GM04504 (cell line): ENCODE data around the gene NELFB.
"Not testable (repeated sequence)": the region's sequence is repeated elsewhere in the genome, so short reads cannot be mapped to it uniquely, and the experiment has no call there.

ENCODE experiments used
- DNase-seq: peaks from one replicate; pipeline ENCODE4 v3.0.0-alpha.2; 2012; ENCODE audit warnings: low read depth

The NELFB gene

DNA sequence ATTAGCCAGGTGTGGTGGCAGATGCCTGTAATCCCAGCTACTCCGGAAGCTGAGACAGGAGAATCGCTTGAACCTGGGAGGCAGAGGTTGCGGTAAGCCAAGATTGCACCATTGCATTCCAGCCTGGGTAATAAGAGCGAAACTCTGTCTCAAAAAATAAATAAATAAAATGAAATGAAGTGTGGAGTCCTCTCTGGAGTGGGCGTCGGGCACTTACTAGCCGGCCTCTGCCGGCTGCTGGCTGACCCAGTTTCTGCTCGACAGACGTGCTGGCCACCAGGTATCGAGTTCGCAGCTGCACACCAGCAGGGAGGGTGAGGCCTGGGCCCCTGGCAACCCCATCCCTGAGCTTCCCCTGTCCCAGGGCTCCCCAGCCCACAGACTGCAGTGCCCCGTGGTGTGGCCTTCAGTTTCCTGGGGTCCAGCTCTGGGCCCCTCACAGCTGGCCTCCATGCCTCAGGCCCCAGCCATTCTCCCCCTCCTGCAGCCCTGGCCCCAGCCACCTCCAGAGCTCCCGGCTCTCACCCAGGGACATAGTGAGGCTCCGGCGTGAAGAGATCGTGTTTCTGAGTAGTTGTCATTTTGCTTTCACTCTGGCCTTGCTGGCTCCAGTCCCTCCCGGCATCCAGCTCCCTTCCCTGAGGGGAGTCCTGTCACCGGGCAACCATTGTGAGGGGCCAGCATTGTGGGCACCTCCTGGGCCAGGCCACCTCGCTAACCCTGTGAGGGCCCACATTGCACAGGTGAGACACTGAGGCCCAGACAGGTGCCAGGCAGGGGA lies 7.8 kb upstream of the NELFB start:
- no peak for DNase-seq

DNA sequence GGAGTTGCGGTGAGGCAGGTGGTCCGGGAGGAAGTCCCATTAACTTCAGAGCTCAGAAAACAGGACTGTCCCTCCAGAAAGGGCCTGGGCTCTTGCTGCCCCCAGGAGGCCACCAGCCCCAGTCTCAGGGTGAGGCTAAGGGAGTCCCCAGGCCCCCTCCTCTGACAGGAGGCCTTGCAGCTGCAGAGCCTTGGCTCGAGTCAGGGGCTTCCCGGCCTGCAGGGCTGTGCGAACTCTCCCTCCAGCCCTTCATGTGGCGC lies 7.3 kb upstream of the NELFB start:
- no peak for DNase-seq

DNA sequence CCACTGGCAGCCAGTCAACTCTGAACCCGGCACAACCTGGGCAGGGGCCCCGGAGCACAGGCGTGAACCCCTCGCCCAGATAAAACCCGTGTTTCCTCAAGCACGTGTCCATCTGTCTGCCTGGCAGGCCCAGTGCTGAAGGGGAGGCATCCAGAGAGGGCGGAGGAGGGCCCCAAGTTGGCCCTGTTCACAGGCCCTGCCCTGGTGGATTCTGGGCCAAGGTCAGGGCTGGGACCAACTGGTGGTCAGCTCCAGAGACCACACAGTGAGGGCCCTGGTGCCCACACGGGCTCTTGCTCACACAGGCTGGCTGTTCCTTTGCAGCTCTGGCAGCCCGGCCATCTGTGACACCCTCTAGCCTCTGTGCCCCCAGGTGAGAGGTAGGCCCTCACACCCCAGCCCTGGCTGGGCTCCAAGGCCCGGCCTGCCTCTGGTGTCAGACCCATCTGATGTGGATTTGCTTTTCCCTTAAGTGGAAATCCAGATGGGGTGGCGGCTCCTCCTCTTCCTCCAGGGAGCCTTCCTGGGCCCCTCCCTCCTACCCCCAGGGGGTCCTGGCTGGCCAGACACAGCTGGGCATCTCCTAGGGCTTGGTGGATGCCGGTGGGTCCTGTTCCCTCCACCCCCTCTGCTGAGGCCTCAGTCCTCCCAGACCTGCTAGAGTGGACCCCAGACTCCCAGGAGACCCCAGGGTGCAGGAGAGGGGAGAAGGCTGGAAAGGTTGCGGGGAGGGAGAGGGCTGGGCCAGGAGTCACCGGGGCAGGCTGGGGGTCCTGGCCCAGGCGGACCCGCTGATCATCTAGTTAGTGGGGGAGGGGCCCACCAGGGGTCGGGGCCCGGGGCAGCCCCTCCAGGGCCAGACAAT lies 4.6 kb upstream of the NELFB start:
- no peak for DNase-seq

DNA sequence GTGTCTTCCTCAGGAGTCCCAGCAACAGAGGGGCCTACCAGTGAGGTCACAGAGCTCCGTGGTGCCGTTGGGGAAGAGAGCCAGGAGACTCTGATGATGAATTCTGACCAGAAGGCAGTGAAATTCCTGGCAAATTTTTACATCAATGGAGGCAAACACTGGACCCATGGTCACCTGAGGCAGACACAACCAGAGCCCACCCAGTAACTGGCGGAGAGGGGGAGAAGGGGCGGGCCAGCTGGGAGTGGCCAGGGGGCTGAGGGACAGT lies 4.0 kb upstream of the NELFB start, which contains the start of gene STPG3:
TSS of gene STPG3 (plus strand) at position 93 of the 268 bp plus-strand sequence. CDS start at position 94, 1 bp downstream.
- DNase-seq, result no peak

DNA sequence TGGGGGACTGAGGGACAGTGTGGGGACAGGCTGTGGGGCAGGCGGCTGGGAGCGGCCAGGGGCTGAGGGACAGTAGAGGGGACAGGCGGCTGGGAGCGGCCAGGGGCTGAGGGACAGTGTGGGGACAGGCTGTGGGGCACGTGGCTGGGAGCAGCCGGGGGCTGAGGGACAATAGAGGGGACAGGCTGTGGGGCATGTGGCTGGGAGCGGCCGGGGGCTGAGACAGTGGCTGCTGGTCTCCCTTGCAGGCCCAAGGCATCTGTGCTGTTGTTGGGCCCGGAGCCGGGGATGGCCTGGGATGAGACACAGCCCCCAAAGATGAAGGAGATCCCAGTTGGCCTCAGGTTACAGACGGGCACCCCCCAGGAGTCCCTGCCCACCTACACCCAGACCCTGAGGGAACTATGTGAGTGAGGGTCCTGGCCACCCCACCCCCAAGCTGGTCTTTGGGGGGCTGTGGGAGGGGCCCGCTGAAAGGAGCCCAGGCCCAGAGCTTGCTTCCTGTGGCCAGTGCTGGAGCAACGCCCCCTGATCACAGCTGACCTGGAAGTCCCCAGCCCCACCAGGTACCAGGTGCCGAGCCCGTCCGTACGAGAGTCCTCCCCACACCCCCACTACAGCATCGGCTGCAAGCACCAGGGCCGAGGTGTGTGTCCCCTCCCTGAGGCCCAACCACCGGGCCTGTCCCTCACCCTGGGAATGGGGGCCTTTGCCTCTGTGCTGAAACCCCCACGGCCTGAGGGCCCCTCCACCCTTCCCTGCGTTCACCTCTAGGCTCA lies 3.4 kb upstream of the NELFB start:
- no peak for DNase-seq

DNA sequence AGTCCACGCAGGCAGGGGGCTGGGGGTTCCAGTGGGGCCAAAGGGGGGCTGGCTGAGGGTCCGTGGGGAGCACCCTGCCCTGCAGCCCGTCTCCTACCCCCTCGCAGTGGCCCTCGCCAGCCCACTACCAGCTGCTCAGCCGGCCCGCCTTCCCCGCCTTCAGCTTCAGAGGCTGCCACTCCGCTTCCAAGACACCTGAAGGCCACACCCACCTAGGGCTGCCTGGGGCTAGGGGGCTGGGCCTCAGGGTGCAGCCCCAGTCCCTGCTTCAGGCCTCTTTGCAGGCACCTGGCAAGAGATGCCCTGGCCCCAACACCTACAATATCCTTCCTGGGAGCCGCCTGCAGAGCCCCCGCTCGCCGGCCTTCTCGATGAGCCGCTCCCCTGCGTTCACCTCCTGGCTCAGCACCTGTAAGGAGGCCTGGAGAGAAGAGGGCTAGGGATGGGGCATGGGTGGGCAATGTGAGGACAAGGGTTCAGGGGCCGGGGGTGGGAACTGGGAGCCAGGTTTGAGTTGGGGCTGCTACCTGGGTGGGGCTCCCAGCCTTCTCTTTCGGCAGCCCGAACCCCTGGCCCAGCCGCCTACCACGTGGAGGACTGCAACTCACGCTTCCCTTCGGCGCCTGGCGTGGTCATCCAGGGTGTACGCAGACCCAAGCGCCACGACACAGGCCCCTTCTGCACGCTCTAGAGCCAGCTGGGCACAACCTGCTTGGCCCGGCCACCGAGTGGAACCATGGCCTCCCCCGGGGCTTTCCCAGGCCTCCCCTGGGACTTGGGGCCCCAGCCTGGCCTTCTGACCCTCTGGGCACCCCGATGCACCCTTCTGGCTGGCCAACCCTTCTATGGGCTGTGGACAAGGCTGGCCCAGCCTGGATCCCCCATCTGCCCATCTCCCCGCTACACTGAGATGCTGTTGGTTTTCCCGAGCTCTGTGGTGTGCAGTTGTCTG lies 2.3 kb upstream of the NELFB start:
- DNase-seq, result no peak

DNA sequence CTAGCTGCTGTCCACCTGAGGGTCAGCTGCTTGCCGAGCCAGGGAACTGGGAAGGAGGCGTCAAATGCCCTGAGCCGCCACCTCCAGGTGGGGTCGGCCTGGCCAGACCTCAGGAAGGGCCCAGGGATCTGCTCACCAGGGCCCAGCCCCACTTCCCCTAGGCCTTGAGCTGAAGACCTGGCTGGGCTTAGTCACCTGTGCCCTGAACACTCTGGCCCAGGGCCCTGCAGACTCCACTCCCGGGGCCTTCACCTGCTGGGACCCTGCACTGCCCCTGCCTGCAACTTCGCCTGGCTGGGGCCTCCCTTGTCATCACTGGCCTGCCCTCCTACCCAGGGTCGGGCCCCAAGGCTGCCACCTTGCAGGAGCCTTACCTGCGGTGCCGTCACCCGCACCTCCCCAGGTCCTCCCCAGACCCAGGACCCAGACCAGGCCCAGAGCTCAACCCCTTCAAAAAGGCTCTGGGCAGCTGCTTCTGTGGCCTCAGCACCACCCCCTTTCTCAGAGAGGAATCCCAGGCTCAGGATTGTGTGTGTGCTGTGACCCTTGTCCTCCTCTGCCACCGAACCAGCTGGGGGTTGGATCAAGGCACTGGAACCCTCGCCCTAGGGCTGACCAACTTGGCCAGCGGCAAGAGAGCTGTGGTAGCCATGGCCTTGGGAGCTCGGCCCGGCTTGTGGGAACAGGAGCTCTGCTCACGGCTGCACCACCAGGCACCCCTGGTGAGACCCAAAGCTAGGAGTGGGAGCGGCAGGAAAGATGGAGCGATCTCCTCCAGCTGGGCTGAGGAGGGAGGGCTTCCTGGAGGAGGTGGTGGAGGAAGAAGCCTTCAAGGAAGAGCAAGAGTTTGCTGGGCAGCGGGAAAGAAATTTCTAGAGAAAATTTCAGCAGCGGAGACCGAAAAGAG lies 1.2 kb upstream of the NELFB start:
- DNase-seq, result no peak

DNA sequence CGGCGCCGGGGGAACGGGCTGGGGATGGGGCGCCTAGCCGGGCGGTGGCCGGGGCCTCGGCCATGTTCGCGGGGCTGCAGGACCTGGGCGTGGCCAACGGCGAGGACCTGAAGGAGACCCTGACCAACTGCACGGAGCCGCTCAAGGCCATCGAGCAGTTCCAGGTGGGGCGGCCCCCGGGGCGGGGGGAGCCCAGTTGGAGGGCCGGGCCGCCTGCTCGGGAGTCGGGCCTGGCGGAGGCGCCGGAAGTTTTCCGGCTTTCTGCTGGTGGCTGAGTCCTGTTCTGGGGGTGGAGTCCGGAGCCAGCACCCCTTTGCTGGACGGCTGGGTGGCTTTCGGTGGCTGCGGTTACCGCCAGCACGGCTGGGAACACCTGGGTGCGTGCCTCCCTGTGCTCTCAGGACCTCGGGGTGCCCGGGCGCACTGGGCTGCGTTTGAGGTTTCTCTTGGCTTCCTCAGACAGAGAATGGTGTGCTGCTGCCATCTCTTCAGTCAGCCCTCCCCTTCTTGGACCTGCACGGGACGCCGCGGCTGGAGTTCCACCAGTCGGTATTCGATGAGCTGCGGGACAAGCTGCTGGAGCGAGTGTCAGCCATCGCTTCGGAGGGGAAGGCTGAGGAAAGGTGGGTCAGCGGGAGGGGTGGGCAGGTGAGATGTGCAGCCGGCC lies 454 bp downstream of the NELFB start:
- DNase-seq, result no peak

DNA sequence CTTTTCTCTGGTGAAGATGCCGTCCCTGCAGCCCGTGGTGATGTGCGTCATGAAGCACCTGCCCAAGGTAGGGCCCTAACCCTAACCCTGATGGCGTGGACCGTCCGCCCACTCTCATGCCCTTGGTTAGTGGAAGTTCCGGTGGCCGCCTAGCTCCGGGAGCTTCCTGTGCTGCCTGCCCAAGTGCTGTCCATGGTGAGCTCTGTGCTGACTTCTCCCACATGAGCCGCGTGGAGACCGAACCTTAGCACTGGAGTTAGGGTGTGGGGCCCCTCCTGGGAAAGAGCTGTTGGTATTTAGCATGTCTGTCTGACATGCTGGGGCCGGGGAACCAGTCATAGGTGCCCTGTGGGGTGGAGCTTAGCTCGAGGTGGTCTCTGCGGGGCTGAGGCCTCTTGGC lies 1.2 kb downstream of the NELFB start:
- no peak for DNase-seq

DNA sequence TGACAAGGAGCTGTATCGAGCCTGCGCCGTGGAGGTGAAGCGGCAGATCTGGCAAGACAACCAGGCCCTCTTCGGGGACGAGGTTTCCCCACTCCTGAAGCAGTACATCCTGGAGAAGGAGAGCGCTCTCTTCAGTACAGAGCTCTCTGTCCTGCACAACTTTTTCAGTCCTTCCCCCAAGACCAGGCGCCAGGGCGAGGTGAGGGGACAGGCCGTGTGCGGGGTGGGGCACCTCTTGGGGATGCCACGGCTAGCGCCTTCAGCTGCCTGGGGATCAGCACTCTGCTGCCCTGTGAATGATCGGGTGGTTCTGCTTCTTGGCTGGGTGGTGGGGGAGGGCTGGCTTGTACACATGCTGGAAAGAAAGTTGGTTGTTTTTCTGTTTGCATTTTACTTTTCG lies 1.7 kb downstream of the NELFB start:
- no peak for DNase-seq

DNA sequence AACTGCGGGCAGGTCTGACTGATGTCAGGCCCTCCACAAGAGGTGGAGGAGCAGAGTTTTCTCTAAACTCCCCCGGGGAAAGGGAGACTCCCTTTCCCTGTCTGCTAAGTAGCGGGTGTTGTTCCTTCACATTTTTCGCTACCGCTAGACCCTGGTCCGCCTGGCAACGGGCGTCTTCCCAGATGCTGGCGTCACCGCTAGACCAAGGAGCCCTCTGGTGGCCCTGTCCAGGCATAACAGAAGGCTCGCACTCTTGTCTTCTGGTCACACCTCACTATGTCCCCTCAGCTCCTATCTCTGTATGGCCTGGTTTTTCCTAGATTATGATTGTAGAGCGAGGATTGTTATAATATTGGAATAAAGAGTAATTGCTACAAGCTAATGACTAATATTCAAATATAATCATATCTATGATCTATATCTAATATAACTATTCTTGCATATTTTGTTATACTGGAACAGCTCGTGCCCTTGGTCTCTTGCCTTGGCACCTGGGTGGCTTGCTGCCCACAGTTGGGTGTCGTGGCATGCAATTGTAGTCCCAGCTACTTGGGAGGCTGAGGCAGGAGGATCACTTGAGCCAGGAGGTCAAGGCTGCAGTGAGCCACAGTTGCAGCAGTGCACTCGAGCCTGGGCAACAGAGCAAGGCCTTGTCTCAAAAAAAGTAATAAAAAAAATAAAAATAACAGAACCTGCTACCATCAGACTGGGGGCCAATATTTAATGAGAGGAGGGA lies 7.2 kb downstream of the NELFB start:
- not testable (repeated sequence) for DNase-seq

DNA sequence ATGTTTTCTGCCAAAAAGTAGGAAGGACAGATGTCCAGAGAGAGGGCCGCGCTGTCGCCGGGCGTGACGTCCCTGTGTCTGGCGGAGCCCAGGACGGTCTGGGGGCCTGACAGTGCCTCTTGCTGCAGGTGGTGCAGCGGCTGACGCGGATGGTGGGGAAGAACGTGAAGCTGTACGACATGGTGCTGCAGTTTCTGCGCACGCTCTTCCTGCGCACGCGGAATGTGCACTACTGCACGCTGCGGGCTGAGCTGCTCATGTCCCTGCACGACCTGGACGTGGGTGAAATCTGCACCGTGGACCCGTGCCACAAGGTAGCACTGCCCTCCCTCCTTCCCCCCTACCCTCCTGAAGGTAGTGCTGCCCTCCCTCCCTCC lies 7.8 kb downstream of the NELFB start:
- no peak for DNase-seq

DNA sequence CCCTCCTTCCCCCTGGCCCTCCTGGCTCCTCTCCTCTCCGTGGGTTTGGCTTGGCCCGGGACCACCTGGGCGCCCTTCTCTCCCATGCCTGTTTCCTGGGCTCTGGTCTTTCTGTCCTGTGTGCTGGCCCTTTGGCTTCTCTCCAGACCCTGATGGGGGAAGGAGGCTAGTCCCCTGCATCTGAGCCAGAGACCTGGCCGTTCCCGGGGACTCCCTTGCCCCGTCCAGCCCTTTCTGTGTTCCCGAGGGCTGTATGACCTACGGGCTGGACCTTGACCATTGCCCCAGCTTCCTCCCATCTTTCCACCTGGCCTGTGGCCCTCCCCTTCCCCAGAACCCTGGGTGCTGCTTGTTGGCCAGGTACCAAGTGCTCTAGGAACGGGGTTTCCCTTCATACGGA lies 8.4 kb downstream of the NELFB start:
- no peak for DNase-seq

DNA sequence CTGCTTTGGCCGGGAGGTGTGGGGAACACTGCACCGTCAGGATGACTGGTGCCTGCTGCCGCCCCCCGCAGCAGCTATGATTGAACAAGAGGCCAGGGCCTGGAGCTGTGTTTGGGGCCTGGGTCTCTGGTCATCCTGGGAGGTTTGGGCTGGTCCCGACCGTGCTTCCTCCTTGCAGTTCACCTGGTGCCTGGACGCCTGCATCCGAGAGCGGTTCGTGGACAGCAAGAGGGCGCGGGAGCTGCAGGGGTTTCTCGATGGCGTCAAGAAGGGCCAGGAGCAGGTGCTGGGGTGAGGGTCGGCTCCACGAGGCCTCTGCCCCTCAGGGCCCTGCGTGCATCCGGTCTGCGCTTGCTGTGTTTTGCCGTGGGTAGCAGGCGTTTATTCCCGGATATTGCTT lies 8.9 kb downstream of the NELFB start:
- no peak for DNase-seq

DNA sequence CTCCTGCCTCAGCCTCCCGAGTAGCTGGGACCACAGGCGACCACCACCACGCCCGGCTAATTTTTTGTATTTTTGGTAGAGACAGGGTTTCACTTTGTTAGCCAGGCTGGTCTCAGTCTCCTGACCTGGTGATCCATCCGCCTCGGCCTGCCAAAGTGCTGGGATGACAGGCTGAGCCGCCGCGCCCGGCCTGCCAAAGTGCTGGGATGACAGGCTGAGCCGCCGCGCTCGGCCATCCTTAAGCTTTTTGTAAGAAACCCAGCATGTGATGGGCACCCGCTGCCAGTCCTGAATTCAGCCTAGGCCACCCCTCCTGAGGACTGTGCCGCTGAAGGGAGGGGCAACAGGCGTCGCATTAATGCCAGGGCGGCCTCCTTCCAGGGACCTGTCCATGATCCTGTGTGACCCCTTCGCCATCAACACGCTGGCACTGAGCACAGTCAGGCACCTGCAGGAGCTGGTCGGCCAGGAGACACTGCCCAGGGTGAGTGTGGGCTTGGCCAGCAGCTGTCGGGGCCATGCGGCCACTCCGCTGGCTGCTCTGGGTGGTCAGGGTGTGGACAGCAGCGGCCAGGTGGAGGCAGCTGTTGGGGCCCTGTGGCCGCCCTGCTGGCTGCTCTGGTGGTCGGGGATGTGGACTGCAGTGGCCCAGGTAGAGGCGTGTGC lies 10.5 kb downstream of the NELFB start:
- DNase-seq, result no peak

DNA sequence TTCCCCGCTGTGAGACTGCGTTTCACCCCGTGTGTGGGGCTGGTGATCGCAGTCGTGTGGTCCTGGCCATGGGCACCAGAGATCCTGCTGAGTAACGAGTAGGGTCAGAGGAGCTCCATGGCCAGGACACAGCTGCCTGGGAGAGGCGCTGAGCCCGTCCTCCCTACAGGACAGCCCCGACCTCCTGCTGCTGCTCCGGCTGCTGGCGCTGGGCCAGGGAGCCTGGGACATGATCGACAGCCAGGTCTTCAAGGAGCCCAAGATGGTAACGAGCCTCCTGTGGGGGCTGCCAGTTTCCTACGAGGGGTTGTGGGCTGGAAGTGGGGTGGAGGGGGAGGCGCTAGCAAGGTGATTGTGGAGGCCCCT lies 11.0 kb downstream of the NELFB start:
- DNase-seq, result no peak

DNA sequence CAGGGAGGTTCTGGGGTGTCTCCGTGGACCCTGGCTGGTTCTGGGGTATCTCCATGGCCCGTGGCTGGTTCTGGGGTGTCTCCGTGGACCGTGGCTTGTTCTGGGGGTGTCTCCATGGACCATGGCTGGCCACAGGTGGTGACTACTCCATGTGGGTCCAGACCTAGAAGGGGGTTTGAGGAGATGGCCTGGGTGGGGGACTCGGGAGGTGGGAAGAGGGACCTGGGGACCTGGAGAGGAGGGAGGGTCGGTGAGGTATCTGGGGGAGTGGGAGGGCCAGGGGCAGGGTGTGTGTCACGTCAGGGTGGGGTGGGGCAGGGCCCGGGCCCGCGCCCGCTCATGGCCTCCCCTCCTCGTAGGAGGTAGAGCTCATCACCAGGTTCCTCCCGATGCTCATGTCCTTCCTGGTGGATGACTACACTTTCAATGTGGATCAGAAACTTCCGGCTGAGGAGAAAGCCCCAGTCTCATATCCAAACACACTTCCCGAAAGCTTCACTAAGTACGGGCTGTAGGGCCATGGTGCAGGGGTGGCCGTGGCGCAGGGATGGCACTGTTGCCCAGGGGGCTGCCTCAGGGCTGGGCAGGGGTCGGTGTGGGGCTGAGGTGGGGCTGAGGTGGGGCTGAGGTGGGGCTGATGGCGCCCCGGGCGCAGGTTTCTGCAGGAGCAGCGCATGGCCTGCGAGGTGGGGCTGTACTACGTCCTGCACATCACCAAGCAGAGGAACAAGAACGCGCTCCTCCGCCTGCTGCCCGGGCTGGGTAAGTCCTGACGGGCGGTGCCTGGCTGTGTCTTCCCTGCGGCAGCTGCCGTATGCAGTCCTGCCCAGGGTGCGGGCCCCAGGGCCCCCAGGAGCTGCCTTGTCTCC lies 11.7 kb downstream of the NELFB start:
- no peak for DNase-seq

DNA sequence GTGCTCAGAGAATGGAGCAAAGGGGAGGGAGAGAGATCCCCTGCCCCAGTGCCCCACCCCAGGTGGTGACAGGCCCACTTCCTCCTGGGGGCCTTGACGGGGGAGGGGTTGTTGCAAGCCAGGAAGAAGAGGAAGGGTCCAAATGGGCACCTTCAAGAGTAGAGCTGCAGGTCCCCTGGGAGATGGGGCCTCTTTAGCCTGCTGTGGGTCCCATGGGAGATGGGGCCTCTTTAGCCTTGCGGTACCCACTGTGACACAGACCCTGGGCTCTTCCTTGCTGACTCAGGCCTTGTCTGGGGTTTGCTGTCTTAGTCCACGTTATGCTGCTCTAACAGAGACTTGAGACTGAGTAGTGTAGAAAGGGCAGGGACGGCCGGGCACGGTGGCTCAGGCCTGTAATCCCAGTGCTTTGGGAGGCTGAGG lies 12.8 kb downstream of the NELFB start:
- no peak for DNase-seq
